ENCODE results near the gene IPO7.
A peak's percentile ranks its signal among the peaks of the same experiment; 100 is the strongest.

Gene IPO7

GRCh38 chr11:9461760-9462134, 77.3 kb downstream of the IPO7 start:
- Histone ChIP-seq H3K36me3 (ENCODE audit: insufficient read depth, low read length) (no peaks in the 10 kb centered on the region), H4K20me1 (ENCODE audit: insufficient read depth, low read length, poor library complexity, severe bottlenecking) (no peaks in the 10 kb centered on the region), H3K9ac (ENCODE audit: low read depth, low read length, poor library complexity, severe bottlenecking) (peak overlapping the region; percentile 89), H2AFZ (ENCODE audit: low read length) (peak overlapping the region; percentile 48; the same call in 1 of the 2 replicates), H3K79me2 (ENCODE audit: insufficient read depth, low read length) (peaks cover 46% of the 10 kb centered on the region), H3K27me3 (ENCODE audit: insufficient read depth, low read length, poor library complexity, severe bottlenecking) (peaks cover 5% of the 10 kb centered on the region), H3K9me2 (replicated peaks; ENCODE audit: low read depth, low read length) (no peaks in the 10 kb centered on the region), H3K4me2 (ENCODE audit: low read depth, low read length, poor library complexity, severe bottlenecking) (peak overlapping the region; percentile 81), H3F3A (ENCODE audit: low read depth) (no peaks in the 10 kb centered on the region), H3K4me1 (ENCODE audit: insufficient read depth, low read length, poor library complexity, severe bottlenecking) (peaks cover 24% of the 10 kb centered on the region), H3K4me3 (ENCODE audit: low read length, poor library complexity, severe bottlenecking) (peak overlapping the region; percentile 89), H3K9me3 (ENCODE audit: insufficient read depth, low read depth, low read length) (no peaks in the 10 kb centered on the region)
- TF ChIP-seq EZH2phosphoT487 (IDR thresholded peaks at IDR 0.05; ENCODE audit: borderline replicate concordance) (no peak), CTCF (conservative IDR thresholded peaks at IDR 0.05; ENCODE audit: low read length) (no peak)

GRCh38 chr11:9462172-9462799, 77.8 kb downstream of the IPO7 start:
- no peaks in the 10 kb centered on the region for H3K9me2 ChIP-seq (replicated peaks; ENCODE audit: low read depth, low read length)
- H3F3A ChIP-seq (ENCODE audit: low read depth): no peaks in the 10 kb centered on the region
- peaks cover 24% of the 10 kb centered on the region for H3K4me1 ChIP-seq (ENCODE audit: insufficient read depth, low read length, poor library complexity, severe bottlenecking)
- H3K9me3 ChIP-seq (ENCODE audit: insufficient read depth, low read depth, low read length): no peaks in the 10 kb centered on the region
- H3K36me3 ChIP-seq (ENCODE audit: insufficient read depth, low read length): no peaks in the 10 kb centered on the region
- peaks cover 5% of the 10 kb centered on the region for H3K27me3 ChIP-seq (ENCODE audit: insufficient read depth, low read length, poor library complexity, severe bottlenecking)
- peak overlapping the region; percentile 89 for H3K9ac ChIP-seq (ENCODE audit: low read depth, low read length, poor library complexity, severe bottlenecking)
- H3K79me2 ChIP-seq (ENCODE audit: insufficient read depth, low read length): peaks cover 46% of the 10 kb centered on the region
- peak overlapping the region; percentile 81 for H3K4me2 ChIP-seq (ENCODE audit: low read depth, low read length, poor library complexity, severe bottlenecking)
- H4K20me1 ChIP-seq (ENCODE audit: insufficient read depth, low read length, poor library complexity, severe bottlenecking): no peaks in the 10 kb centered on the region
- TF ChIP-seq CTCF (conservative IDR thresholded peaks at IDR 0.05; ENCODE audit: low read length): no peak
- no peak for TF ChIP-seq EZH2phosphoT487 (IDR thresholded peaks at IDR 0.05; ENCODE audit: borderline replicate concordance)
- H3K4me3 ChIP-seq (ENCODE audit: low read length, poor library complexity, severe bottlenecking): peak overlapping the region; percentile 89
- H2AFZ ChIP-seq (ENCODE audit: low read length): no peak overlapping the region

- no peak for TF ChIP-seq EZH2phosphoT487 (IDR thresholded peaks at IDR 0.05; ENCODE audit: borderline replicate concordance)
- no peak for TF ChIP-seq CTCF (conservative IDR thresholded peaks at IDR 0.05; ENCODE audit: low read length)
- Histone ChIP-seq H3K79me2 (ENCODE audit: insufficient read depth, low read length) (peaks cover 46% of the 10 kb centered on the region), H3K4me3 (ENCODE audit: low read length, poor library complexity, severe bottlenecking) (peak overlapping the region; percentile 6), H3K9me2 (replicated peaks; ENCODE audit: low read depth, low read length) (no peaks in the 10 kb centered on the region), H3K27me3 (ENCODE audit: insufficient read depth, low read length, poor library complexity, severe bottlenecking) (peaks cover 5% of the 10 kb centered on the region), H3F3A (ENCODE audit: low read depth) (no peaks in the 10 kb centered on the region), H2AFZ (ENCODE audit: low read length) (no peak overlapping the region), H3K36me3 (ENCODE audit: insufficient read depth, low read length) (no peaks in the 10 kb centered on the region), H3K9me3 (ENCODE audit: insufficient read depth, low read depth, low read length) (no peaks in the 10 kb centered on the region), H4K20me1 (ENCODE audit: insufficient read depth, low read length, poor library complexity, severe bottlenecking) (no peaks in the 10 kb centered on the region), H3K9ac (ENCODE audit: low read depth, low read length, poor library complexity, severe bottlenecking) (no peak overlapping the region), H3K4me2 (ENCODE audit: low read depth, low read length, poor library complexity, severe bottlenecking) (peak overlapping the region; percentile 81), H3K4me1 (ENCODE audit: insufficient read depth, low read length, poor library complexity, severe bottlenecking) (peaks cover 24% of the 10 kb centered on the region)
These were observed 78.5 kb downstream of the IPO7 start for GRCh38 chr11:9462806-9463537.
